Measurements from ENCODE around the gene DCAF8L2.

Gene DCAF8L2

GRCh38 chrX:27583976-27584375, 6.2 kb upstream of the DCAF8L2 start:
- no peak for TF ChIP-seq CTCF (conservative IDR thresholded peaks at IDR 0.05)
- H3K27ac ChIP-seq = no peak overlapping the region

- H3K27ac ChIP-seq = no peak overlapping the region
- TF ChIP-seq CTCF (conservative IDR thresholded peaks at IDR 0.05) = no peak
Observed at GRCh38 chrX:27591938-27592337, 1.8 kb downstream of the DCAF8L2 start.

- H3K27ac ChIP-seq = no peak overlapping the region
- TF ChIP-seq CTCF (conservative IDR thresholded peaks at IDR 0.05) = no peak
Observed at GRCh38 chrX:27597508-27597907, 7.4 kb downstream of the DCAF8L2 start.

GRCh38 chrX:27598312-27598711, 8.2 kb downstream of the DCAF8L2 start:
- no peak overlapping the region for H3K27ac ChIP-seq
- TF ChIP-seq CTCF (conservative IDR thresholded peaks at IDR 0.05) = no peak

- TF ChIP-seq CTCF (conservative IDR thresholded peaks at IDR 0.05) = peak; percentile 66
Observed at GRCh38 chrX:27599928-27600327, 9.8 kb downstream of the DCAF8L2 start.

GRCh38 chrX:27600686-27601085, 10.5 kb downstream of the DCAF8L2 start:
- no peak for TF ChIP-seq CTCF (conservative IDR thresholded peaks at IDR 0.05)
- H3K27ac ChIP-seq = no peak overlapping the region

More at GRCh38 chrX:27599928-27600327, 9.8 kb downstream of the DCAF8L2 start:
- no peak overlapping the region for H3K27ac ChIP-seq

GRCh38 chrX:27608671-27609070, 18.5 kb downstream of the DCAF8L2 start:
- no peak for TF ChIP-seq CTCF (conservative IDR thresholded peaks at IDR 0.05)
- no peak overlapping the region for H3K27ac ChIP-seq

GRCh38 chrX:27619459-27619858, 29.3 kb downstream of the DCAF8L2 start:
- no peak overlapping the region for H3K27ac ChIP-seq
- TF ChIP-seq CTCF (conservative IDR thresholded peaks at IDR 0.05) = no peak

Measured in VCaP (cell line).